Liver (tissue), 9 donors: Measurements from ENCODE around the gene RILP. TPM values are rescaled to one million over a fixed set of nuclear protein-coding genes. Genes with fewer than 3 reads are reported as not detected.

Experiments used
- DNase-seq: peaks from one replicate; pipeline ENCODE4 v3.0.0-alpha.2; 2017; ENCODE audit warnings: low spot score
- H3K27ac ChIP-seq, 2 donors: one replicate each; pipeline ENCODE4 v1.7.0; 2013; ENCODE audit warnings: inconsistent platforms in 2 of 2, low read length in 2 of 2, control low read depth in 1 of 2, low read depth in 1 of 2, mild to moderate bottlenecking in 1 of 2
- H3K27me3 ChIP-seq, 4 donors: one replicate each; pipeline versions ENCODE4 v1.6.1 to v1.7.0; 2013; ENCODE audit warnings: low read length in 3 of 4, inconsistent platforms in 1 of 4, mild to moderate bottlenecking in 1 of 4, moderate library complexity in 1 of 4; ENCODE audit not compliant: control insufficient read depth in 4 of 4, insufficient read depth in 4 of 4
- H3K36me3 ChIP-seq, 4 donors: one replicate each; pipeline versions ENCODE4 v1.6.1 to v1.7.0; 2013; ENCODE audit warnings: low read length in 3 of 4, mild to moderate bottlenecking in 3 of 4, low read depth in 1 of 4, moderate library complexity in 1 of 4; ENCODE audit not compliant: control insufficient read depth in 4 of 4, insufficient read depth in 3 of 4
- H3K4me1 ChIP-seq, 4 donors: one replicate each; pipeline versions ENCODE4 v1.6.1 to v1.7.0; 2013; ENCODE audit warnings: low read length in 3 of 4, mild to moderate bottlenecking in 3 of 4, moderate library complexity in 1 of 4; ENCODE audit not compliant: control insufficient read depth in 4 of 4, insufficient read depth in 4 of 4
- H3K4me3 ChIP-seq, 3 donors: one replicate each; pipeline versions ENCODE4 v1.6.1 to v1.7.0; 2013; ENCODE audit warnings: low read length in 3 of 3, control low read depth in 1 of 3, low read depth in 1 of 3, mild to moderate bottlenecking in 1 of 3
- H3K9ac ChIP-seq, 2 donors: one replicate each; pipeline ENCODE4 v1.7.0; 2013; ENCODE audit warnings: low read length in 2 of 2, mild to moderate bottlenecking in 2 of 2, moderate library complexity in 2 of 2, control low read depth in 1 of 2, low read depth in 1 of 2
- H3K9me3 ChIP-seq, 4 donors: one replicate each; pipeline versions ENCODE4 v1.6.1 to v1.7.0; 2013; ENCODE audit warnings: low read length in 3 of 4; ENCODE audit not compliant: control insufficient read depth in 4 of 4
- EGR1 ChIP-seq, 2 donors: IDR thresholded peaks; 2 replicates each; pipeline ENCODE4 v1.6.1; 2016 to 2018; ENCODE audit warnings: antibody characterized with exemption in 2 of 2, low read depth in 2 of 2
- FOXA1 ChIP-seq: IDR thresholded peaks from 2 replicates; pipeline ENCODE4 v1.6.1; 2016; ENCODE audit warnings: antibody characterized with exemption
- FOXA2 ChIP-seq: IDR thresholded peaks from 2 replicates; pipeline ENCODE4 v1.6.1; 2016; ENCODE audit warnings: antibody characterized with exemption
- GABPA ChIP-seq, 2 donors: IDR thresholded peaks in 1 of 2; conservative IDR thresholded peaks in 1 of 2; 2 replicates each; pipeline ENCODE4 v1.6.1; 2016; ENCODE audit warnings: antibody characterized with exemption in 2 of 2, mild to moderate bottlenecking in 1 of 2, moderate library complexity in 1 of 2
- HNF4A ChIP-seq, 2 donors: conservative IDR thresholded peaks; 2 replicates each; pipeline ENCODE4 v1.6.1; 2016; ENCODE audit warnings: antibody characterized with exemption in 2 of 2, mild to moderate bottlenecking in 2 of 2
- HNF4G ChIP-seq: IDR thresholded peaks from 2 replicates; pipeline ENCODE4 v1.6.1; 2016; ENCODE audit warnings: antibody characterized with exemption
- JUND ChIP-seq, 2 donors: IDR thresholded peaks; 2 replicates each; pipeline ENCODE4 v1.6.1; 2016; ENCODE audit warnings: antibody characterized with exemption in 2 of 2
- NR2F2 ChIP-seq: IDR thresholded peaks from 2 replicates; pipeline ENCODE4 v1.6.1; 2016; ENCODE audit warnings: antibody characterized with exemption
- RAD21 ChIP-seq, 2 donors: IDR thresholded peaks; 2 replicates each; pipeline ENCODE4 v1.6.1; 2016; ENCODE audit warnings: antibody characterized with exemption in 2 of 2, mild to moderate bottlenecking in 2 of 2
- RXRA ChIP-seq, 2 donors: IDR thresholded peaks; 2 replicates each; pipeline ENCODE4 v1.6.1; 2017 to 2018; ENCODE audit warnings: antibody characterized with exemption in 2 of 2, mild to moderate bottlenecking in 1 of 2
- SP1 ChIP-seq: IDR thresholded peaks from 2 replicates; pipeline ENCODE4 v1.6.1; 2018; ENCODE audit warnings: antibody characterized with exemption, mild to moderate bottlenecking
- TAF1 ChIP-seq: conservative IDR thresholded peaks from 2 replicates; pipeline ENCODE4 v1.6.1; 2016; ENCODE audit warnings: antibody characterized with exemption, mild to moderate bottlenecking
- YY1 ChIP-seq: IDR thresholded peaks from 2 replicates; pipeline ENCODE4 v1.6.1; 2016; ENCODE audit warnings: antibody characterized with exemption, mild to moderate bottlenecking
- WGBS: extraction: QIAGEN DNeasy Blood & Tissue Kit; methylation state at CpG from one replicate; pipeline ENCODE4 v1.1.7; 2013; 5-methylcytosine and 5-hydroxymethylcytosine counted together
- polyA plus RNA-seq, 2 donors: library from polyadenylated mRNA; stranded (reverse) in 1 of 2; unstranded in 1 of 2; fragments of 200-250 nt in 1 of 2; fragments of >200 nt in 1 of 2; fragmentation: Nextera tagmentation in 1 of 2; extraction: Ambion mirVana in 1 of 2; gene quantifications; one replicate each; pipeline versions ENCODE4 v1.2.1 to v1.2.3, GENCODE V29; 2013 to 2015
- total RNA-seq, 2 donors: library from RNA; depleted of rRNA; stranded (reverse); fragments of >200 nt; gene quantifications; one replicate each; pipeline ENCODE4 v1.2.3, GENCODE V29; 2014
- TF ChIP-seq, protein P1 (sequence below): fragments of 150-350 bp; IDR thresholded peaks from 2 replicates; pipeline ENCODE4 v1.5.1; 2017; ENCODE audit warnings: improper control_type of control experiment, low read depth, low read length; ENCODE audit not compliant: missing input control
- TF ChIP-seq, protein P2 (sequence below): IDR thresholded peaks from 2 replicates; pipeline ENCODE4 v1.6.1; 2016; ENCODE audit warnings: antibody characterized with exemption
- TF ChIP-seq, protein P3 (sequence below): IDR thresholded peaks from 2 replicates; pipeline ENCODE4 v1.6.1; 2016; ENCODE audit warnings: antibody characterized with exemption
- TF ChIP-seq, protein P4 (sequence below): IDR thresholded peaks from 2 replicates; pipeline ENCODE4 v1.6.1; 2016; ENCODE audit warnings: antibody characterized with exemption
- TF ChIP-seq, protein P5 (sequence below): IDR thresholded peaks from 2 replicates; pipeline ENCODE4 v1.6.1; 2016; ENCODE audit warnings: antibody characterized with exemption, mild to moderate bottlenecking
- donor health status: healthy.
- donor health status: healthy.
- donor health status: healthy.
- donor health status: healthy.
- donor health status: healthy.

RILP gene
- total and polyA plus RNA-seq, 4 donors = 7.9 to 47.4 (median 22.5) TPM

DNA sequence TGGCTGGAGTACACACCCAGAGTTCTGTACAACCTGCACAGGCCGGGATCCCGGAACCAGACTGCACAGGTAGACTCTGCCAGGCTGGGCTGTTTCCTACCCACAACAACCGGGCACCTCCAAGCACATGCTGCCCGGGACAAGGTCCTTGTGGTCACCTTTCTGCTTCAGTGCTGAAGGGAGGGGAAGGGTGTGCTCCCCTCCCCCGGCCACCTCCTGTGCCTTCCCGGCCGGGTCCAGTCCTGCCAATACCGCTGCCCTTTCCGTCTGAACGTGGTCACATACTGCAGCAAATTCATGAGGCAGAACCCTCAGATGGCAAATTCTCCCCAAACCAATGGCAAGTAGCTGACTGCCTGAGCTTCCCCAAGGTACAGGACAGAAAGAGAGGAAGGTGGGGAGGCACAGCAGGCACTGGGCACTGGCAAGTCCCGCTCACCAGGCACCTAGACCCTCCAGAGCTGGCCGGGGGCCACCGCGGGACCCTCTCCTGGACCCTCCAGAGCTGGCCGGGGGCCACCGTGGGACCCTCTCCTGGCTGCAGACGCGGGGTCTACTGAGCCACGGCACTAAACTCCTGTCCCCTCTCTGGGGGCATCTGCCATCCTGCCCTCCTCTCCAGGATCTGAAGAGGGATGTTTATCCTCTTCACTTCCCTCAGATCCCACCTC lies 43.9 kb downstream of the RILP start:
- no peaks in the 10 kb centered on the region for H3K27me3 ChIP-seq
- H3K36me3 ChIP-seq = no peaks in the 10 kb centered on the region
- no peak overlapping the region for H3K4me3 ChIP-seq
- H3K4me1 ChIP-seq = peaks cover 0 to 5% (median 2%) of the 10 kb centered on the region in 4 donors
- no peaks in the 10 kb centered on the region for H3K9me3 ChIP-seq
- 82% methylated on average over 19 of the region's 19 CpGs for WGBS
- no peak overlapping the region for H3K9ac ChIP-seq
- no peak overlapping the region for H3K27ac ChIP-seq
- no peak for TF ChIP-seq JUND (IDR thresholded peaks at IDR 0.05)
- TF ChIP-seq, protein P1, sequence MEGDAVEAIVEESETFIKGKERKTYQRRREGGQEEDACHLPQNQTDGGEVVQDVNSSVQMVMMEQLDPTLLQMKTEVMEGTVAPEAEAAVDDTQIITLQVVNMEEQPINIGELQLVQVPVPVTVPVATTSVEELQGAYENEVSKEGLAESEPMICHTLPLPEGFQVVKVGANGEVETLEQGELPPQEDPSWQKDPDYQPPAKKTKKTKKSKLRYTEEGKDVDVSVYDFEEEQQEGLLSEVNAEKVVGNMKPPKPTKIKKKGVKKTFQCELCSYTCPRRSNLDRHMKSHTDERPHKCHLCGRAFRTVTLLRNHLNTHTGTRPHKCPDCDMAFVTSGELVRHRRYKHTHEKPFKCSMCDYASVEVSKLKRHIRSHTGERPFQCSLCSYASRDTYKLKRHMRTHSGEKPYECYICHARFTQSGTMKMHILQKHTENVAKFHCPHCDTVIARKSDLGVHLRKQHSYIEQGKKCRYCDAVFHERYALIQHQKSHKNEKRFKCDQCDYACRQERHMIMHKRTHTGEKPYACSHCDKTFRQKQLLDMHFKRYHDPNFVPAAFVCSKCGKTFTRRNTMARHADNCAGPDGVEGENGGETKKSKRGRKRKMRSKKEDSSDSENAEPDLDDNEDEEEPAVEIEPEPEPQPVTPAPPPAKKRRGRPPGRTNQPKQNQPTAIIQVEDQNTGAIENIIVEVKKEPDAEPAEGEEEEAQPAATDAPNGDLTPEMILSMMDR = no peak
- TF ChIP-seq, protein P2, sequence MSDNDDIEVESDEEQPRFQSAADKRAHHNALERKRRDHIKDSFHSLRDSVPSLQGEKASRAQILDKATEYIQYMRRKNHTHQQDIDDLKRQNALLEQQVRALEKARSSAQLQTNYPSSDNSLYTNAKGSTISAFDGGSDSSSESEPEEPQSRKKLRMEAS = no peak
- TF ChIP-seq RAD21 (IDR thresholded peaks at IDR 0.05) = no peak
- TF ChIP-seq TAF1 = no peak
- TF ChIP-seq FOXA2 = no peak
- TF ChIP-seq, protein P3, sequence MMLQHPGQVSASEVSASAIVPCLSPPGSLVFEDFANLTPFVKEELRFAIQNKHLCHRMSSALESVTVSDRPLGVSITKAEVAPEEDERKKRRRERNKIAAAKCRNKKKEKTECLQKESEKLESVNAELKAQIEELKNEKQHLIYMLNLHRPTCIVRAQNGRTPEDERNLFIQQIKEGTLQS = no peak
- TF ChIP-seq GABPA (IDR thresholded peaks at IDR 0.05 in 1 of 2, conservative IDR thresholded peaks at IDR 0.05 in 1 of 2) = no peak
- no peak for TF ChIP-seq FOXA1
- no peak for TF ChIP-seq NR2F2
- TF ChIP-seq, protein P4, sequence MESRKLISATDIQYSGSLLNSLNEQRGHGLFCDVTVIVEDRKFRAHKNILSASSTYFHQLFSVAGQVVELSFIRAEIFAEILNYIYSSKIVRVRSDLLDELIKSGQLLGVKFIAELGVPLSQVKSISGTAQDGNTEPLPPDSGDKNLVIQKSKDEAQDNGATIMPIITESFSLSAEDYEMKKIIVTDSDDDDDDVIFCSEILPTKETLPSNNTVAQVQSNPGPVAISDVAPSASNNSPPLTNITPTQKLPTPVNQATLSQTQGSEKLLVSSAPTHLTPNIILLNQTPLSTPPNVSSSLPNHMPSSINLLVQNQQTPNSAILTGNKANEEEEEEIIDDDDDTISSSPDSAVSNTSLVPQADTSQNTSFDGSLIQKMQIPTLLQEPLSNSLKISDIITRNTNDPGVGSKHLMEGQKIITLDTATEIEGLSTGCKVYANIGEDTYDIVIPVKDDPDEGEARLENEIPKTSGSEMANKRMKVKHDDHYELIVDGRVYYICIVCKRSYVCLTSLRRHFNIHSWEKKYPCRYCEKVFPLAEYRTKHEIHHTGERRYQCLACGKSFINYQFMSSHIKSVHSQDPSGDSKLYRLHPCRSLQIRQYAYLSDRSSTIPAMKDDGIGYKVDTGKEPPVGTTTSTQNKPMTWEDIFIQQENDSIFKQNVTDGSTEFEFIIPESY = no peak
- TF ChIP-seq RXRA (IDR thresholded peaks at IDR 0.05) = no peak
- TF ChIP-seq EGR1 (IDR thresholded peaks at IDR 0.05; ENCODE audit: low read depth in 2 of 2) = no peak
- no peak for TF ChIP-seq YY1
- TF ChIP-seq SP1 = no peak
- TF ChIP-seq HNF4A (conservative IDR thresholded peaks at IDR 0.05) = no peak
- no peak for TF ChIP-seq HNF4G
- TF ChIP-seq, protein P5, sequence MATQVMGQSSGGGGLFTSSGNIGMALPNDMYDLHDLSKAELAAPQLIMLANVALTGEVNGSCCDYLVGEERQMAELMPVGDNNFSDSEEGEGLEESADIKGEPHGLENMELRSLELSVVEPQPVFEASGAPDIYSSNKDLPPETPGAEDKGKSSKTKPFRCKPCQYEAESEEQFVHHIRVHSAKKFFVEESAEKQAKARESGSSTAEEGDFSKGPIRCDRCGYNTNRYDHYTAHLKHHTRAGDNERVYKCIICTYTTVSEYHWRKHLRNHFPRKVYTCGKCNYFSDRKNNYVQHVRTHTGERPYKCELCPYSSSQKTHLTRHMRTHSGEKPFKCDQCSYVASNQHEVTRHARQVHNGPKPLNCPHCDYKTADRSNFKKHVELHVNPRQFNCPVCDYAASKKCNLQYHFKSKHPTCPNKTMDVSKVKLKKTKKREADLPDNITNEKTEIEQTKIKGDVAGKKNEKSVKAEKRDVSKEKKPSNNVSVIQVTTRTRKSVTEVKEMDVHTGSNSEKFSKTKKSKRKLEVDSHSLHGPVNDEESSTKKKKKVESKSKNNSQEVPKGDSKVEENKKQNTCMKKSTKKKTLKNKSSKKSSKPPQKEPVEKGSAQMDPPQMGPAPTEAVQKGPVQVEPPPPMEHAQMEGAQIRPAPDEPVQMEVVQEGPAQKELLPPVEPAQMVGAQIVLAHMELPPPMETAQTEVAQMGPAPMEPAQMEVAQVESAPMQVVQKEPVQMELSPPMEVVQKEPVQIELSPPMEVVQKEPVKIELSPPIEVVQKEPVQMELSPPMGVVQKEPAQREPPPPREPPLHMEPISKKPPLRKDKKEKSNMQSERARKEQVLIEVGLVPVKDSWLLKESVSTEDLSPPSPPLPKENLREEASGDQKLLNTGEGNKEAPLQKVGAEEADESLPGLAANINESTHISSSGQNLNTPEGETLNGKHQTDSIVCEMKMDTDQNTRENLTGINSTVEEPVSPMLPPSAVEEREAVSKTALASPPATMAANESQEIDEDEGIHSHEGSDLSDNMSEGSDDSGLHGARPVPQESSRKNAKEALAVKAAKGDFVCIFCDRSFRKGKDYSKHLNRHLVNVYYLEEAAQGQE = no peak
- DNase-seq = no peak
